ENCODE results near the gene SERINC1. TPM values are rescaled to one million over a fixed set of nuclear protein-coding genes. Genes with fewer than 3 reads are reported as not detected.
"Not testable (repeated sequence)": the region's sequence is repeated elsewhere in the genome, so short reads cannot be mapped to it uniquely, and the experiment has no call there.

Gene SERINC1
- 52.3 and 65.2 TPM in 2 replicates for total RNA-seq (2014; rRNA removed; shearing (Covaris generic))

- peak; percentile 88 for DNase-seq (ENCODE audit: low spot score)
Observed at GRCh38 chr6:122471107-122472021, at the start of gene SERINC1. SERINC1 (minus strand) TSS chr6:122471807; CDS start chr6:122471737, 70 bp downstream.

- no peak for DNase-seq (ENCODE audit: low spot score)
Observed at GRCh38 chr6:122511193-122511924, 39.8 kb upstream of the SERINC1 start.

- DNase-seq (ENCODE audit: low spot score): not testable (repeated sequence)
Observed at GRCh38 chr6:122505170-122505569, 33.6 kb upstream of the SERINC1 start.

- DNase-seq (ENCODE audit: low spot score): no peak
Observed at GRCh38 chr6:122501475-122501874, 29.9 kb upstream of the SERINC1 start.

- DNase-seq (ENCODE audit: low spot score): no peak
Observed at GRCh38 chr6:122495612-122496011, 24.0 kb upstream of the SERINC1 start.

- no peak for DNase-seq (ENCODE audit: low spot score)
Observed at GRCh38 chr6:122494665-122495272, 23.2 kb upstream of the SERINC1 start.

- peak; percentile 39 for DNase-seq (ENCODE audit: low spot score)
Observed at GRCh38 chr6:122491919-122492555, 20.4 kb upstream of the SERINC1 start.

- no peak for DNase-seq (ENCODE audit: low spot score)
Observed at GRCh38 chr6:122490607-122491006, 19.0 kb upstream of the SERINC1 start.

- no peak for DNase-seq (ENCODE audit: low spot score)
Observed at GRCh38 chr6:122484760-122485159, 13.2 kb upstream of the SERINC1 start.

- DNase-seq (ENCODE audit: low spot score): no peak
Observed at GRCh38 chr6:122482750-122483080, 11.1 kb upstream of the SERINC1 start.

GRCh38 chr6:122476131-122476530 lies 4.5 kb upstream of the SERINC1 start:
- no peak for DNase-seq (ENCODE audit: low spot score)

GRCh38 chr6:122472022-122472340 lies 374 bp upstream of the SERINC1 start:
- no peak for DNase-seq (ENCODE audit: low spot score)

GRCh38 chr6:122461885-122462284 lies 9.7 kb downstream of the SERINC1 start:
- DNase-seq (ENCODE audit: low spot score): no peak

- DNase-seq (ENCODE audit: low spot score): not testable (repeated sequence)
Observed at GRCh38 chr6:122459865-122460416, 11.7 kb downstream of the SERINC1 start.

- no peak for DNase-seq (ENCODE audit: low spot score)
Observed at GRCh38 chr6:122459240-122459639, 12.4 kb downstream of the SERINC1 start.

GRCh38 chr6:122458087-122458486 lies 13.5 kb downstream of the SERINC1 start:
- DNase-seq (ENCODE audit: low spot score): no peak

- not testable (repeated sequence) for DNase-seq (ENCODE audit: low spot score)
Observed at GRCh38 chr6:122455116-122455515, 16.5 kb downstream of the SERINC1 start.

- no peak for DNase-seq (ENCODE audit: low spot score)
Observed at GRCh38 chr6:122454673-122455072, 16.9 kb downstream of the SERINC1 start.

GRCh38 chr6:122452509-122452908 lies 19.1 kb downstream of the SERINC1 start:
- no peak for DNase-seq (ENCODE audit: low spot score)

- no peak for DNase-seq (ENCODE audit: low spot score)
Observed at GRCh38 chr6:122449069-122449468, 22.5 kb downstream of the SERINC1 start.

- DNase-seq (ENCODE audit: low spot score): no peak
Observed at GRCh38 chr6:122445274-122445673, 26.3 kb downstream of the SERINC1 start.

- no peak for DNase-seq (ENCODE audit: low spot score)
Observed at GRCh38 chr6:122438975-122439374, 32.6 kb downstream of the SERINC1 start.

All from H4 (cell line).